ENCODE results near the gene ST7.

DNA sequence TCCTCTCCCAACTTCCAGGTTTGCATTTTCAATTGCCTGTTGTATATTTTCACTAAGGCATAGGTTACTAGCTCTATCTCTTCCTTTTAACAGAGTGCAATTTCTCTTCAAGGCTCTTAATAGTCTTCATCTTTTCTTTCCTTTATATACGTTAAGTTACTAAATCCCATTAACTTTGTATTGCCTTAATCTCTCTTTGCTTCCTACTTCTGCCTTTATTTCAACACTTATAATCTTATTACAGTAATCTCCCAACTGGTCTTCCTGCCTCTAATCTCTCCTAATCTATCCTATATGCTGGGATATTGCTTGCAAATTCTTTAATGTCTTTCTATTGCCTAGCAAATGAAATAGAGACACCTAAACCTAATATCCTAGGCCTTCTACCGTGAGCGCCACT lies 26.1 kb downstream of the ST7 start:
- TF ChIP-seq YY1 (IDR thresholded peaks at IDR 0.05; ENCODE audit: insufficient read depth, insufficient read length) (no peak), ZNF274 (IDR thresholded peaks at IDR 0.05; ENCODE audit: low read depth, low read length) (no peak)
